Fibroblast of pulmonary artery (primary cell): ENCODE results near the gene ACADVL.

Experiments used
- DNase-seq: peaks from one replicate; pipeline ENCODE4 v3.0.0-alpha.2; 2010; ENCODE audit warnings: low read depth
- H3K4me3 ChIP-seq: replicated peaks from 2 replicates; pipeline ENCODE4 v1.5.1; 2011; ENCODE audit warnings: low read depth, mild to moderate bottlenecking, control low read depth, low read length, moderate library complexity
- CTCF ChIP-seq: IDR thresholded peaks from 2 replicates; pipeline ENCODE4 v1.5.1; 2011; ENCODE audit warnings: mild to moderate bottlenecking, control low read depth, low read length, inconsistent platforms; ENCODE audit errors: missing control alignments

Gene ACADVL

GRCh38 chr17:7256766-7257456, 37.2 kb downstream of the ACADVL start:
- no peak for DNase-seq
- no peak overlapping the region for H3K4me3 ChIP-seq
- no peak for TF ChIP-seq CTCF

GRCh38 chr17:7258731-7259554, 39.2 kb downstream of the ACADVL start:
- no peak for TF ChIP-seq CTCF
- DNase-seq: peak; percentile 44
- H3K4me3 ChIP-seq: no peak overlapping the region

GRCh38 chr17:7259555-7259889, 39.8 kb downstream of the ACADVL start:
- DNase-seq: no peak
- no peak overlapping the region for H3K4me3 ChIP-seq
- TF ChIP-seq CTCF: no peak

- TF ChIP-seq CTCF: no peak
These were observed 40.4 kb downstream of the ACADVL start for GRCh38 chr17:7260151-7260550.

GRCh38 chr17:7260651-7261378, 41.1 kb downstream of the ACADVL start:
- peak overlapping the region; percentile 40 for H3K4me3 ChIP-seq
- no peak for DNase-seq
- no peak for TF ChIP-seq CTCF

More at GRCh38 chr17:7260151-7260550, 40.4 kb downstream of the ACADVL start:
- no peak for DNase-seq
- H3K4me3 ChIP-seq: no peak overlapping the region

- H3K4me3 ChIP-seq: peak overlapping the region; percentile 40
- no peak for DNase-seq
These were observed 41.8 kb downstream of the ACADVL start for GRCh38 chr17:7261379-7262191.

More at GRCh38 chr17:7261379-7262191, 41.8 kb downstream of the ACADVL start:
- no peak for TF ChIP-seq CTCF
